ENCODE results near the gene ERC1. TPM values are rescaled to one million over a fixed set of nuclear protein-coding genes. Genes with fewer than 3 reads are reported as not detected.

Gene ERC1
- total and polyA plus RNA-seq, 2 of the 4 experiments (the other 2 are of a cell fraction), result 11.6 to 25.6 TPM

GRCh38 chr12:1369938-1370500 lies 379.0 kb downstream of the ERC1 start:
- Histone ChIP-seq H4K91ac (ENCODE audit: insufficient read depth, low read depth, low read length) (no peak overlapping the region), H4K20me1 (ENCODE audit: insufficient read depth, low read length) (no peaks in the 10 kb centered on the region), H4K8ac (ENCODE audit: low read depth in 2 of 2, low read length in 2 of 2) (no peak overlapping the region), H3K27me3 (ENCODE audit: control insufficient read depth, insufficient read depth, low read length) (no peaks in the 10 kb centered on the region), H3K9me1 (ENCODE audit: insufficient read depth, low read length) (no peaks in the 10 kb centered on the region), H3K18ac (ENCODE audit: low read depth, low read length) (no peak overlapping the region), H3K56ac (ENCODE audit: extremely low read depth, insufficient read depth, low read length) (no peak overlapping the region), H3K36me3 (ENCODE audit: control insufficient read depth, insufficient read depth, low read length) (peaks cover 7% of the 10 kb centered on the region), H3K4me3 (ENCODE audit: insufficient read depth, low read depth, low read length) (no peak overlapping the region), H3K4me1 (ENCODE audit: control insufficient read depth, insufficient read depth, low read length) (peaks cover 2% of the 10 kb centered on the region), H3K9me3 (ENCODE audit: control insufficient read depth, insufficient read depth, low read length) (no peaks in the 10 kb centered on the region), H3K79me1 (ENCODE audit: low read depth in 1 of 2, low read length in 2 of 2) (peaks cover 3% of the 10 kb centered on the region in 2 experiments; a peak in 1 of 4 replicates), H2AK5ac (ENCODE audit: low read depth, low read length) (no peak overlapping the region), H3K9ac (ENCODE audit: low read depth, low read length) (no peak overlapping the region), H2BK20ac (ENCODE audit: low read depth, low read length) (no peak overlapping the region), H3K14ac (replicated peaks; ENCODE audit: low read depth, low read length) (no peak overlapping the region), H2BK5ac (ENCODE audit: low read depth, low read length, poor library complexity, severe bottlenecking) (no peak overlapping the region), H2AFZ (replicated peaks; ENCODE audit: low read length, poor library complexity) (no peak overlapping the region), H2BK120ac (ENCODE audit: low read depth, low read length) (no peak overlapping the region), H3K4me2 (ENCODE audit: low read depth, low read length) (no peak overlapping the region), H4K5ac (ENCODE audit: low read depth, low read length) (no peak overlapping the region), H2BK15ac (ENCODE audit: low read depth, low read length) (no peak overlapping the region), H3K27ac (ENCODE audit: insufficient read depth, low read length) (no peak overlapping the region), H3K4ac (ENCODE audit: low read depth, low read length) (no peak overlapping the region), H3K23ac (ENCODE audit: low read depth, low read length) (no peak overlapping the region), H2AK9ac (replicated peaks; ENCODE audit: low read depth, low read length, poor library complexity) (no peak overlapping the region)
- in situ Hi-C loops (cut with MboI; ENCODE audit: low sequenced_read_pairs) (no loop called here), dilution Hi-C loops (cut with HindIII; ENCODE audit: low sequenced_read_pairs, unreplicated experiment) (no loop called here), intact Hi-C loops (cut with micrococcal nuclease) (no loop called here)
- CTCF ChIA-PET, result interaction anchor here (0.6 to 1.5 kb wide), 3 partner anchors 14 to 252 kb away, joined by 3 to 10 read pairs (median 3); no protein-coding TSS in a partner anchor
- POLR2A ChIA-PET (ENCODE audit: unreplicated experiment), result no interaction called here
- WGBS, 2 experiments (ENCODE audit: extremely low coverage in 2 of 2, insufficient read length in 1 of 2), result no CpG with 5 or more reads among the region's 1 CpG
- TF ChIP-seq MAFK (IDR thresholded peaks at IDR 0.05; ENCODE audit: low read depth, low read length), result no peak
- TF ChIP-seq RFX5 (IDR thresholded peaks at IDR 0.05; ENCODE audit: low read depth, low read length), result no peak
- no peak for TF ChIP-seq MXI1 (IDR thresholded peaks at IDR 0.05; ENCODE audit: borderline replicate concordance, low read depth, low read length)
- TF ChIP-seq POLR2A (IDR thresholded peaks at IDR 0.05; ENCODE audit: low read depth, low read length), result no peak
- TF ChIP-seq CTCF (conservative IDR thresholded peaks at IDR 0.05; ENCODE audit: low read depth, low read length), result no peak
- TF ChIP-seq SMC3 (IDR thresholded peaks at IDR 0.05; ENCODE audit: low read depth, low read length), result no peak
- TF ChIP-seq USF2 (IDR thresholded peaks at IDR 0.05; ENCODE audit: low read depth, low read length), result no peak
- TF ChIP-seq MAZ (IDR thresholded peaks at IDR 0.05; ENCODE audit: borderline replicate concordance, low read depth, low read length), result no peak
- no peak for TF ChIP-seq RAD21 (IDR thresholded peaks at IDR 0.05; ENCODE audit: low read length)
- TF ChIP-seq ELK1 (IDR thresholded peaks at IDR 0.05; ENCODE audit: borderline replicate concordance, low read depth, low read length), result no peak
- TF ChIP-seq CEBPB (IDR thresholded peaks at IDR 0.05; ENCODE audit: low read depth, low read length), result no peak
- ATAC-seq (ENCODE audit: low read depth) (no peak), DNase-seq (no peak)
- no TSS peak for BruUV-seq (replicated peaks)
